Fibroblast of mammary gland (primary cell): ENCODE results near the gene PPP4R3A.
A peak's percentile ranks its signal among the peaks of the same experiment; 100 is the strongest.
"Not testable (repeated sequence)": the region's sequence is repeated elsewhere in the genome, so short reads cannot be mapped to it uniquely, and the experiment has no call there.

Experiments
- DNase-seq: peaks from one replicate; pipeline ENCODE4 v3.0.0-alpha.2; 2010; ENCODE audit warnings: low read depth
- H3K4me3 ChIP-seq: 2 replicates; pipeline ENCODE4 v1.5.1; 2011; ENCODE audit warnings: low read depth, mild to moderate bottlenecking, low read length, moderate library complexity; ENCODE audit not compliant: control insufficient read depth
- CTCF ChIP-seq: conservative IDR thresholded peaks from 2 replicates; pipeline ENCODE4 v1.5.1; 2011; ENCODE audit warnings: low read depth, low read length, inconsistent platforms; ENCODE audit not compliant: control insufficient read depth, insufficient read depth

Gene PPP4R3A

GRCh38 chr14:91506226-91506625 lies 3.9 kb downstream of the PPP4R3A start:
- no peak overlapping the region for H3K4me3 ChIP-seq
- no peak for DNase-seq
- no peak for TF ChIP-seq CTCF

GRCh38 chr14:91503000-91503504 lies 7.1 kb downstream of the PPP4R3A start:
- DNase-seq: no peak
- no peak overlapping the region for H3K4me3 ChIP-seq
- no peak for TF ChIP-seq CTCF

GRCh38 chr14:91501951-91502930 lies 7.9 kb downstream of the PPP4R3A start:
- H3K4me3 ChIP-seq: no peak overlapping the region
- no peak for DNase-seq
- no peak for TF ChIP-seq CTCF

GRCh38 chr14:91501348-91501747 lies 8.8 kb downstream of the PPP4R3A start:
- DNase-seq: no peak
- no peak for TF ChIP-seq CTCF
- H3K4me3 ChIP-seq: no peak overlapping the region

- H3K4me3 ChIP-seq: no peak overlapping the region
- no peak for TF ChIP-seq CTCF
- no peak for DNase-seq
Observed at GRCh38 chr14:91496790-91497189, 13.3 kb downstream of the PPP4R3A start.

- H3K4me3 ChIP-seq, DNase-seq: not testable (repeated sequence)
Observed at GRCh38 chr14:91494392-91495065, 15.6 kb downstream of the PPP4R3A start.

- peak; percentile 18 for DNase-seq
- H3K4me3 ChIP-seq: no peak overlapping the region
- no peak for TF ChIP-seq CTCF
Observed at GRCh38 chr14:91493169-91493568, 16.9 kb downstream of the PPP4R3A start.
